HG02938 (cell line): ENCODE data around the gene PNPLA8.
"Not testable (repeated sequence)": the region's sequence is repeated elsewhere in the genome, so short reads cannot be mapped to it uniquely, and the experiment has no call there.

Source experiments
- ATAC-seq: cut with Tn5 transposase; IDR thresholded peaks from one replicate; pipeline ENCODE4 v1.9.1; 2021; ENCODE audit warnings: mild to moderate bottlenecking, moderate library complexity; ENCODE audit not compliant: unreplicated experiment

PNPLA8 gene

DNA sequence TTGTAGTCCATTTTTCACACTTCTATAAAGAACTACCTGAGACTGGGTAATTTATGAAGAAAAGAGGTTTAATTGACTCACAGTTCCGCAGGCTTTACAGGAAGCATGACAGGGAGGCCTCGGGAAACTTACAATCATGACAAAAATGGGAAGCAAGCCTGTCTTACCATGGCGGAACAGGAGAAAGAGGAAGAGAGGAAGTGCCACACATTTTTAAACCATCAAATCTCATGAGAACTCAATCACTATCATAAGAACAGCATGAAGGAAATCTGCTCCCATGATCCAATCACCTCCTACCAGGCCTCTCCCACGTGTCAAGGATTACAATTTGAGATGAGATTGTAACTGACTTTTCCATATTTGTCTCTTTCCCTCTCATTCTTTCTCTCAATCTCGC, 9.3 kb upstream of the PNPLA8 start:
- no peak for ATAC-seq

DNA sequence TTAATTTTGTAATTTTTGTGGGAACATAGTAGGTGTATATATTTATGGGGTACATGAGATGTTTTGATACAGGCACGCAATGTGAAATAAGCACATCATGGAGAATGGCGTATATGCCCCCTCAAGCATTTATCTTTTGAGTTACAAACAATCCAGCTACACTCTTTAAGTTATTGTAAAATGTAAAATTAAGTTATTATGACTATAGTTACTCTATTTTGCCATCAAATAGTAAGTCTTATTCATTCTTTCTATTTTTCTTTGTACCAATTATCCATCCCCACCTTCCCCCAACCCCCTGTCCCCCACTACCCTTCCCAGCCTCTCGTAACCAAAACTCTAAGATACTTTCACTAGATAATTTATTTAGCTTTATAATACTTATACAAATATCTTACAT, 7.8 kb upstream of the PNPLA8 start:
- ATAC-seq = no peak

DNA sequence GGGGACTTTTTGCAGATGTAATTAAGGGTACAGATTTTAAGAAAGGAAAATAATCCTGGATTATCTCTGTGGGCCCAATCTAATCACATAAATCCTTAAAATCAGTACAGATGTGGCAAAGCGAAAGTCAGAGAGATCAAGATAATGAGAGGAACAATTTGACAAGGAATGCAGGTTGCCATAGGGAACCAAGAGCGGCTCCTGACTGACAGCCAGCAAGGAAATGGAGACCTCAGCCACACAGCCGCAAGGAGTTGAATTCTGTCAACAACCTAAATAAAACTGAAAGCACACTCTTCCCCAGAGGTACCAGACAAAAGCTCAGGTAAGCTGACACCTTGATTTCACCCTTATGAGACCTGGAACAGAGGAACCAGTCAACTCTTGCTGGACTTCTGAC, 3.4 kb upstream of the PNPLA8 start:
- ATAC-seq = no peak

DNA sequence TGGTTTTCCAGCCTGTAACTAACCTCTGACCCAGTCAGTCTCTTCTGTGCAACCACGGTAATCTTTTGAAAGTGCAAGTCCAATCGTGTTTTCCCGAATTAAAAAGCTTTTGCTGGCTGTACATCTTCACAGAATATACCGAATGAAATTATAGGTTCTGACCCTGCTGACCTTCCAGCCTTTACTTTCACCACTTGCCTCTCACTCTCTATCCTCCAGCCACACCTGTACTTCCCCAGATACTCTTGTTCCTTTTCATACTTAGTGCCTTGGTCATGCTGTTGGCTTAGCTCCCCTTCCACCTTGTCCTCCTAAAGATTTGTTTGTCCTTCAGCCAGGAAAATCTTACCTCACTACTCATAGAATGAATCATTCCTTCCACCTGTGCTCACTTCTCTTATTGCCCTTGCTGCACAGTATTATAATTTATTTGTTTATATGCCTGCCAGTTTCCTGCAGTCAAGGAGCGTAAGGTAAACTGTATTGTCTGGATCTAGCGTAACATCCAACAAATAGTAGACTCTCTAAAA, 2.3 kb upstream of the PNPLA8 start:
- ATAC-seq = no peak

DNA sequence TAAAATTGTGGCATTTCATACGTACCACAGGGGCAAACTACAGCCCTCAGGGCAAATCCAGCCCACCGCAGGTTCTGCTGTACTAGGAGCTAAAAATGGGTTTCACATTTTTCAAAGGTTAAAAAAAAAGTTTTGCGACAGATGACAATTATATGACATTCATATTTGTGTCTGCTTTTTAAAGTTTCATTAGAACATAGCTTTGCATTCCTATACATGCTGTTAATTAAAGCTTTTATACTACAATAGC, 758 bp upstream of the PNPLA8 start:
- no peak for ATAC-seq

DNA sequence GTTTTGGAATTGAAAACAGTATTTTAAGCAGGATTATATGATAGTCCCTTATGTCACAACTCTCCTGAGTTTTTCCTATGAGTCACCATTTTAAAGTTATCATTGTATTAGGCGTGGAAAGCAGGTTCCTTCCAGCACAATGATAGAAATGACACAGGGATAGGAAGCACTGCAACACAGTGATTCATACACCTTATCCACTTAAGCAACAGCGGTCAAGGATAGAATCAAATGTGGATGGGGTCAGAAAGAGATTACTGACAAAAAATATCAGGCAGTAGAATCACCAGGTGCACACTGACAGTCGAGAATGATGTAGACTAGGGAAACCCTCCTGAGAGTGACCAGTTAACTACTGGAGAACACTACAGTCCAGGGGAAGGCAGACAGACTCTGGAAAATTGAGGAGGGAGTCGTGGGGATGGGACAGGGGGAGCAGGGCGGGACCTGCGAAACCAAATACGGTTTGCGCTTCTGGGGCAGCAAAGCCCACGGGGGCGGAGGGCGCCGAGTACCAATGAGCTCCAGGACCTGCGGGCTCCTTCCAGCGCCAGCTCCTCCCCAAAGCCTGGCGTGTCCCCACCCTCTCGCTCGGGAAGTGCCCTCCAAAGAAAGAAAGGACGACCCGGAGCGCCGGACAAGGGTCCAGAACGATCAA, 479 bp downstream of the PNPLA8 start:
- ATAC-seq = peak; percentile 38

DNA sequence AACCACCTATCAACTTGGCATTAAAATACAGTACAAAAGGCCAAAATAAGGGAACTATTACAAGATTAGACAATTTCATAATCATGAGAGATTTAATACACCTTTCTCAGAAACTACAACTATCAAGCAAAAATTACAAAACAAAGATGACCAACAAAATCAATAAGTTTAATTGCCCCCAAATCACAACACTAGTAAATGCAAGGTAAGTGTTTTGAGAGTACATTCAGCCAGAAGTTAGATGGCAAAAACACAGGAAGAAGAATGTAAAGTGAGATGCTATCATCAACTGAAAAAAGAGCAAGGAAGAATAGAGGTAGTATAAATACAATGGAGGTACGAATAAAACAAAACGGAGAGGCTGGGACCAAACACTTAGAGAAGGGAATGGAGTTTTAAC, 3.2 kb downstream of the PNPLA8 start:
- ATAC-seq = no peak

DNA sequence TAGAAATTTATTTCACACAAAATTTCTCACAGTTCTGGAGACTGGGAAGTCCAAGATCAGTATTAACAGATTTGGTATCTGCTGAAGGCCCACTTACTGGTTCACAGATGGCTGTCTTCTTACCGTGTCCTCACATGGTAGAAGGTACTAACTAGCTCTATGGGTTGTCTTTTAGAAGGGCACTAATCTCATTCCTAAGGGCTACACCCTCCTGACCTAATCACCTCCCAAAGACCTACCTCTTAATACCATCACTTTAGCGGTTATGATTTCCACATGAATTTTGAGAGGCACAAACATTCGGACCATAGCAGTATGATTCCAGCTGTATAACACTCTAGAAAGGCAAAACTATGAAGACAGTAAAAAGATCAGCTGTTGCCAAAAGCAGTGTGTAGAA, 8.0 kb downstream of the PNPLA8 start:
- no peak for ATAC-seq

DNA sequence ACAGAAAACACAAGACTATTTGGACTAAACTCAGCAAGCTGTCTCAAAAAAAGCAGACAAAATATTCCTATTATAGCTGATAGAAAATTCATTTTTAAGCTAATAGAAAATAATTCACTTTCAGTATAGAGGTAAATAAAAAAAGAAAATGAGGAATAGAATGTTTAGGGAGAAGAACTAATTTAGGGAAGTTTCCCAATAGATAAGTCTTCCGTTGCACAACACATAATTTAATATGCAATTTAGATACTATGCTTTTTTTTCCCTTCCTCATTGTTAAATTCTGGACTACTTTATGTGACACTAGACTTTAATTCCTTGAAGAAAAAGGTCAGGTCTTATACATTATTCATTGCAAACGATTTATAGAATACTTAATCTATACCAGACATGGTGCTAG, 10.3 kb downstream of the PNPLA8 start:
- no peak for ATAC-seq

DNA sequence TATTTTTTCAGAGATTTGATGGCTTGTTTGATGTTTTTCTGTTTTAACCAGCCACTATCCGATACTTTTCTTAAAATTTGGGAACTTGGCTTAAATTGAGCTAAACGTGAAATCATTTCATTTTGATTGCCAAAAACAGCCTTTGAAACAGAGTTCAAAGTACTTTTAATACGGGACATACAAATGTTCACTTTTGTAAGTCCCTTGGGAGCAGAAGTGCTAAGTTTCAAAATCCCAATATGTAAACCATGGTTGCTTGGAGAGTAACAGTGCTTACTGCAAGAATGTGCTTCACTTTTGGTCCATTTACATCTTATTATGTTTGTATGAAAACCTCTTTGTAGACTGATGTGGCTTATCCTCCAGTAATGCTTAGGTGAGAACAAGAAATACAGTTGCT, 10.9 kb downstream of the PNPLA8 start:
- ATAC-seq = no peak

DNA sequence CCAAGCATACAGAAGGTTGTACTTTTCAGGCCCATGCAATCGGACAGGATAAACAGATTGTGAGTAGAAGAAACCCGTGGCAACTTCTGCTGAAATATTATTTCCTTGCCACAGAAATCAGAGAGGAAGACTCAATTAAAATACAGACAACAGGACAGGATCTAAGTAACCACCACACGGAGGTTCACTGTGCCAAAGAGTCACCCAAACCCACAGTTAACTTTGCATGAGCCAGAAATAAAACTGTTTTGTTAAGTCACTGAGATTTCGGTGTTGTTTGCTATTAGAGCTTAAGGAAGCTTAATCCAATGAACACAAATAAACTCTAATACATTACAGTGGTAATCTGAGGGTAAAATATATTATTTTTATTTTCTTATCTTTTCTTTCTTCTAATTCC, 14.0 kb downstream of the PNPLA8 start:
- no peak for ATAC-seq

DNA sequence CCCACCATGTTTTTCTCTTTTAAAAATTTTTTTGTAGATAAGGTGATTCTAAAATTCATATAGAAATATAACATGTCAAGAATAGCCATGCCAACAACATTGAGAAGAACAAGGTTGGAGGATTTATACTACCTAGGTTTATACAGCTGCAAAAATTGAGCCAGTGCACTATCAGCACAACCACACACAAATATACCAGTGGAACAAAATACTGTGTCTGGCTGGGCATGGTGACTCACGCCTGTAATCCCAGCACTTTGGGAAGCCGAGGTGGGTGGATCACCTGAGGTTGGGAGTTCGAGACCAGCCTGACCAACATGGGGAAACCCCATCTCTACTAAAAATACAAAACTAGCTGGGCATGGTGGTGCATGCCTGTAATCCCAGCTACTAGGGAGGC, 21.4 kb downstream of the PNPLA8 start:
- ATAC-seq = not testable (repeated sequence)

DNA sequence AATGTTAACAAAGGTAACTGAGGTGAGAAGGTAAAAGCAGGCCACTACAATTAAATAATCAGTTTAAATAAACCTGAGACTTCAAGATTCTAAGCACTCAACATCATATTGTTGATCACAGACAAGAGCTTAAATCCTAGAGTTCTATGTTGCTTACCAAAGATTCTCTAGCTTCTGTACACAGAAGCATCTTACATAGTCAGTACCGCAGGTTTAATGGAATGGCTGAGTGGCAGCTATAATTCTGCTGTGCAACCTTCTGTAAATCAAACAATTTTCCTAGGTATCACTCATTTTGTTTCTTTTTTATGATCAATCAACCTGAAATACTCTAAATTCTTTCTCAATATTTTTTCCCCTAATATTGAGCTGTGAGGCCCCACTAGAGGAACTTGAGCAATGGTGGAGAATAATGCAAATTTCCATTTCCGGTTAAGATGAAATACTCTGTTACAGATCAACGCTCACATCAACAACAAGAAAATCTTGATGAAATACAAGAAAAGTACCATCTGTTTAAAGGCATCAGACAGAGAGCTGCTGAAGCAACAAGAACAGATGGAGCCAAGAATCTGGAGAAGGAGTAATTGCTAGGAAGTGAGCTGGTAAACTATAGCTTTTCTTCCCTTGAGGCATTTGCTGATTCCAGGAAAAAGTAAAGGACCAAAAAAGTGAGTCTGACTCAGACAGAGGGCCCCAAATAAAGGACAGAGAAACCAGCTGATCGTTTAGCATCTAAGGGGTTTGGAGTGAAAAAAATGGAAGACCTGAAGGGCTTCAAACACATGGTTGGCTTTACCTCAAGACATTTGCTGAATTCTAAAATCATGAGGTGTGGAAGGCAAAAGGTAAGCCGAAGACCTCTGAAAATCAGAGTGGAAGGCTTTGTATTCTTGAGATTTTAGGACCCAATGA, 22.6 kb downstream of the PNPLA8 start:
- ATAC-seq = peak; percentile 99

DNA sequence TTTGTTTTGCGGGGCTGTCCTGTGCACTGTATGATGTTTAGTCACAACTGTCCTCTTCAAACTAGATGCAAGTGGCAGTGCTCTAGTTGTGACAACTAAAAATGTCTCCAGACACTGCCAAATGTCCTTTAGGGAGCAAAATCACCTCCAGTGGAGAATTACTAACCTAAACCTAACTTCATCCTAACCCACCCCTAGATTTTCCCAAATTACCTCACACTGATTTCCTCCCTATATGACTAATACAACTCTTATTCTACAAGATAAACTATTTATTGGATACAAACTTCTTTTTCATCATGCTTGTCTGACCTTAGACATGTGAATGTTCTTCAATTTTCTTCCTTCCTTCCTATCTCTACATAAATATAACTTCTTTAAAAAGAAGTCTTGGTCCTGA, 26.4 kb downstream of the PNPLA8 start:
- ATAC-seq = no peak

DNA sequence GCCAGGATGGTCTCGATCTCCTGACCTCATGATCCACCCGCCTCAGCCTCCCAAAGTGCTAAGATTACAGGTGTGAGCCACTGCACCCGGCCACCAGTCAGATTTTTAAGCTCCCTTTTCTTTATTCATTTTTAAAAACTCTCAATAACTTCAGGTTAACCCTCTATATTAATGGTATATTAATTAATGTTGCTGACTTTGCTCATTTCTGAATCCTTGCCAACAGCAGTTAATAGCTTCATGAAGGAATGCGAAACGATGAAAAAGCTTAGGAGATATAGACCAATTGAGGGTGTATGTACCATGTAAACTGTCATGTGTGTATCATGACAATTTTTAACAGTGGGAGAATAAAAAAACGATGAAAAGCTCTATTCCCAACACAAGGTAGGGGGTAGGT, 27.5 kb downstream of the PNPLA8 start:
- ATAC-seq = no peak

DNA sequence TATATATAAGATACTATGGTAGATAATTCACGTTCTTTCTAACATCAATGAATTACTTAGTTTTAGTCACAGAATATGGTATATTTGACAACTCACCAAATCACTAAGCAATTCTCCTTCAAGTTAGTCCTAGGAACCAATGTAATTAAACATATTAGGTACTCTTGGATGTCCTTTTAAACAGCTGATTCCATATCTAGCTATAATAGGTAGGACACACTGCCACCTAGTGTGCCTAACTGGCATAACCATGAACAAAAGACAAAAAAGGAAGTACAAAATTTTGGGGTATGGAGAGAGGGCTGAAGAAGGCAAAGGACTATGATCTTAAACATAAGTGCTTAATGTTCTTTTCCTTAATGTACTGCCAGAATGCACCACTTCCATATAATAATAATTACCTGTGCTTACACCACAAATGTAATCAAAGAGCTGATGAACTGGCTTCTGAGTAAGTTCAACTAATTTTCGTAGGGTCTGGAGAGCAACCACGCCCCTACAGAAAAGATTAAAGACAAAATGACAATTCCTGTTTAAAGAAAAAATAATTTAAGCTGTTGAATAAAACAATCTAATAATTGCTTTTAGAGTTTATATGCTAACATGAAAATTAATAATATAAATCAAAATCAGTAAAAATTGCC, 28.7 kb downstream of the PNPLA8 start:
- ATAC-seq = peak; percentile 67

DNA sequence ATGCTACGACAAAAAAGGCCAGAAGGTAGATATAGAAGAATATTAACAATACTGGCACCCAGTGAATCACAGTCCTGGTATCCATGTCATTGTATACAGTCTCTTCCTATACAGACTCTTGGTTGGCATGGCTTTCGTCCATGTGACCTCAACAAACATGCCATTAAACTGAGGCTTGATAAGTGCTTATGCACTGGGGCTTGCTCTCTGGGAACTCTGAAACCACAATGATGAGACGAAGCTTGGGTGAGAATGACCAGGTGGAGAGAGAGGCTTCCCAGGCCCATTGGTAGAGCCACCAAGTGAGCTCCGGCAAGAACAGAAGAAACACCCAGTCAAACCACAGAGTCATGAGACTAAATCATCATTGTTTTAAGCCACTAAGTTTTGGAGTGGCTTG, 33.2 kb downstream of the PNPLA8 start:
- ATAC-seq = no peak

DNA sequence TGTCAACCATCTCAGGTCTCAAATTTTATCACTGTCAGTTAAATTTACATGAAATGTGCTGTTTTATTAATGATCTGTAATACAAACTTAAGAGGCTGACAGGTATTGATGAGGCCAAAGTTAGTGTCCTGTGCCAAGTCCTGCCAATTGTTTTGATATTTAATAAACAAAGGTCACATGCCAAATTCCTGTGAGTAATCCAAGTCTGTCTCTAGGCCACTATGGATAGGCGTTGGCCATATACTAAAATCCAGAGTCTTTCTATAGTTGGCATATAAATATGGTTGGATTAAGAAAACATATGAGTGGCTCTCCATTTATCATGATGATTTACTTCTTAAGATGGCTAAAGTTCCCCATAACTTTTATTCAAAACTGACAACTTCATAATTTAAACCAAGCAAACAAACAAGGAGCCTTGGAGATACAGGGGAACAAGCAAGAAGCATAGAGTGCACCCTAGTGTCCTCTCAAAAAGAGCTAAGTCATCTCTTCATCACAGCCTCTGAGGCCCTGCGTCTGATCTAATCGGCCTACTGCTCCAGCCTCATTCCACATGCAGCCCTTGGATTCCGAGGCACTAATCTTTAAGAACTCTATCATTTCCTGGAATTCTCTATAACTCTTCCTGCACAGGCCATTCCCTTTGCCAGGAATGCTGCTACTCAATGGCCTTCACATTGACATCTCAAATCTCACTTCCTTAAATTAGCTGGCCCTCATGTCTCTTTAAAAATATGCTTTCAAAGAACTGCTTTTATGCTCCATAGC, 37.0 kb downstream of the PNPLA8 start:
- no peak for ATAC-seq

DNA sequence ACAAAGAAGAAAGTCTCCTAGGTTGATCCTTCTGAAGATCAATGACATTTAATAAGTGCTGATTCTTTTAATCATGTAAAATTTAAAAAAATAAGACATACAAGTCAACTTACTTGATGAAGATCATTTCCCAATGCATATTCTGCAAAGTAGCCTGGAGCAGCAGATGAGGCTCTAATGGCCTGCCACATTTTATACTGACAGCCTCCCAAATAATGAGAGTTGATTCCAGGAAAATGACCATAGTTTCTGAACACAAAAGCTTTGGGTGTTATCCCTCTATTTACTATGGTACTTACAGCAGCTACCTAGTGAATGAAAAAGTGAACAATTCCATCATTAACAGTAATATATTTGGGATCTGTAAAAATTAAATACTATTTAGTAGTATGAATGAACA, 38.3 kb downstream of the PNPLA8 start:
- no peak for ATAC-seq

DNA sequence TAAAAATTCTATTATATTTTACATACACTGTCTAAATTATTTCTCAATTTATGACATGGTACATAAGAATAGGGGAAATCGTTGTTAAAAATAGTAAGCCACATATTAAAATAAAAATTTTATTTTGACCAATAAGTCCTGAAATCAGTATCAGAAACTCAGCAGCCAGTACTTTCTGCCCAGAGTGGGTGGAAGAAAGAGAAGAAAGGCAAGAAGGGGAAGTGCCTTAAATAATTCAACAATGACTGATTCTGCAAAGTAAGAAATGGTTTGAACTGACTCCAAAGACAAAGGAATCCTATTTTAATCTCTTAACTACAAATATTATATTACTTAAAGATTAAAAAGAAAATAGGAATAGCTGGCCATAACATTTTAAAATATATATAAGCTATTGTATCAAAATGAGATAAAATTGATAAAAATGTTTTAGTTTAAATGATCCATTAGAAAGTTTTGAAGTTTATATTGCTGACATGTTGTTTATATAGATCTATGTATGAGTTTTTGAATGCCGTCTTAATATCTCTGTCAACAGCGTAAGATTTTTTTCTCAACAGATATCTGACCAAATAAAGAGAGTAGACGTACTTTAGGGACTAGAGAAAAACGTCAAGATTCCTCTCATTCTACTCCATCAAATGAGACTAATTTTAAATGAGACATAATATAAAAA, 39.5 kb downstream of the PNPLA8 start:
- peak; percentile 54 for ATAC-seq

DNA sequence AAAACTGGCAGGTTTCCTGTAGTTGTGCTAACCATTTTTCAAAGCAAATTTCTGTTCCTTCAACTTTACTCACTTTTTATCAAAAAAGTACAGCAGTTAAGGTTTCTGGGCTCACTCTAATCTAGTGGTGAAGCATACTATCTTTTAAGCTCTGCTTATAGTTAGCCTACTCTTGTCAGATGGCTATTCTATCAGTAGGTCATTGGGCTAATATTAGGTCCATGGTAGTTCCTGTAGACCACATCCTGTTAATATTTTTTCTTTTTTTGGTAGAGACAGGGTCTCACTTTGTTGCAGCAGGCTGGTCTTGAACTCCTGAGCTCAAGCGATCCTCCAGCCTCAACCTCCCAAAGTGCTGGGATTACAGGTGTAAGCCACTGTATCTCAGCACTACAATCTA, 41.8 kb downstream of the PNPLA8 start:
- no peak for ATAC-seq
